HepG2 (cell line): ENCODE results near the gene COL2A1. TPM values are rescaled to one million over a fixed set of nuclear protein-coding genes. Genes with fewer than 3 reads are reported as not detected.

ENCODE experiments used
- ATAC-seq: fragments of 200-7000 bp; cut with Tn5 transposase; 3 replicates; pipeline ENCODE4 v1.9.1; 2020; ENCODE audit warnings: mild to moderate bottlenecking, moderate library complexity
- BruUV-seq: library from RNA; stranded (reverse); fragments of 400-500 nt; replicated peaks from 2 replicates; lab custom pipeline; 2021; lab: Mats Ljungman, UMichigan
- CTCF ChIA-PET: fragments of 300-600 bp; formaldehyde crosslinking; extraction: SDS; loops from one replicate; lab custom pipeline; 2021; ENCODE audit warnings: low total read pairs, inconsistent platforms, low intra/inter-chr PET ratio; lab: Yijun Ruan, JAX
- POLR2A ChIA-PET: fragments of 350-600 bp; sonication (Branson Sonifier 250); formaldehyde crosslinking; loops from one replicate; lab custom pipeline; 2020; ENCODE audit warnings: antibody characterized with exemption, inconsistent platforms; lab: Yijun Ruan, JAX
- DNase-seq: peaks from one replicate; pipeline ENCODE4 v3.0.0-alpha.2; 2015; ENCODE audit warnings: low spot score
- FAIRE-seq: peaks from 3 replicates; lab custom pipeline; 2011; peaks lifted over from hg19 to GRCh38; lab: Jason Lieb, UNC
- H2AFZ ChIP-seq: one replicate; pipeline ENCODE4 v1.6.1; 2011; ENCODE audit warnings: low read length, inconsistent platforms
- H3K27ac ChIP-seq: fragments of 300-600 bp; 3 replicates; pipeline ENCODE4 v1.8.0; 2011; ENCODE audit warnings: mixed run types, mild to moderate bottlenecking, mixed read lengths, low read length, inconsistent platforms; ENCODE audit not compliant: insufficient read depth; ENCODE audit errors: extremely low read length
- H3K27me3 ChIP-seq, 2 experiments: fragments of 200-600 bp in 1 of 2; 2 replicates in 1 of 2; 3 replicates in 1 of 2; pipeline versions ENCODE4 v1.6.0 to v1.8.0; 2011; ENCODE audit warnings: low read length in 2 of 2, mild to moderate bottlenecking in 2 of 2, moderate library complexity in 2 of 2, inconsistent platforms in 1 of 2; ENCODE audit not compliant: insufficient read depth in 2 of 2, control insufficient read depth in 1 of 2
- H3K36me3 ChIP-seq, 2 experiments: fragments of 200-600 bp in 1 of 2; replicated peaks in 1 of 2; 2 replicates in 1 of 2; 3 replicates in 1 of 2; pipeline versions ENCODE4 v1.5.1 to v1.8.0; 2011; ENCODE audit warnings: low read length in 2 of 2, inconsistent platforms in 1 of 2; ENCODE audit not compliant: insufficient read depth in 2 of 2, control insufficient read depth in 1 of 2
- H3K4me1 ChIP-seq: 2 replicates; pipeline ENCODE4 v1.5.1; 2012; ENCODE audit warnings: low read length, inconsistent platforms; ENCODE audit not compliant: insufficient read depth
- H3K4me2 ChIP-seq: 2 replicates; pipeline ENCODE4 v1.6.0; 2011; ENCODE audit warnings: low read depth, low read length, inconsistent platforms
- H3K4me3 ChIP-seq, 3 experiments: fragments of 200-600 bp in 1 of 3; sonication (generic), shearing (Covaris generic) in 1 of 3; replicated peaks in 1 of 3; 2 replicates each; pipeline ENCODE4 v1.5.1; 2011 to 2016; ENCODE audit warnings: low read length in 3 of 3, inconsistent platforms in 2 of 3, low read depth in 2 of 3, mild to moderate bottlenecking in 2 of 3, control low read depth in 1 of 3, mixed read lengths in 1 of 3; ENCODE audit not compliant: insufficient read depth in 1 of 3
- H3K79me2 ChIP-seq: one replicate; pipeline ENCODE4 v1.6.1; 2011; ENCODE audit warnings: low read length, inconsistent platforms; ENCODE audit not compliant: insufficient read depth
- H3K9ac ChIP-seq: 2 replicates; pipeline ENCODE4 v1.6.0; 2011; ENCODE audit warnings: mild to moderate bottlenecking, low read depth, low read length, inconsistent platforms; ENCODE audit not compliant: insufficient read depth
- H3K9me3 ChIP-seq: 2 replicates; pipeline ENCODE4 v1.5.1; 2012; ENCODE audit warnings: mild to moderate bottlenecking, low read length
- H4K20me1 ChIP-seq: 2 replicates; pipeline ENCODE4 v1.6.0; 2011; ENCODE audit warnings: inconsistent platforms, mild to moderate bottlenecking, low read length, moderate library complexity; ENCODE audit not compliant: insufficient read depth
- AGO2 ChIP-seq: fragments of 200-400 bp; formaldehyde crosslinking; optimal IDR thresholded peaks from 2 replicates; pipeline ENCODE3; 2017; ENCODE audit warnings: mild to moderate bottlenecking, low read depth, low read length, moderate library complexity
- FLYWCH1 ChIP-seq: sonication (generic); formaldehyde crosslinking; IDR thresholded peaks from 2 replicates; pipeline ENCODE4 v1.8.1; 2023; ENCODE audit warnings: mild to moderate bottlenecking, missing genetic modification reagents
- KLF13 ChIP-seq: sonication (generic); formaldehyde crosslinking; IDR thresholded peaks from 2 replicates; pipeline ENCODE4 v1.4.0; 2020; ENCODE audit warnings: mild to moderate bottlenecking, missing genetic modification reagents
- ZFP82 ChIP-seq: sonication (generic); formaldehyde crosslinking; IDR thresholded peaks from 2 replicates; pipeline ENCODE4 v1.5.1; 2020; ENCODE audit warnings: mild to moderate bottlenecking, missing genetic modification reagents, borderline replicate concordance
- ZNF570 ChIP-seq: sonication (generic); formaldehyde crosslinking; IDR thresholded peaks from 2 replicates; pipeline ENCODE4 v1.4.0; 2020; ENCODE audit warnings: mild to moderate bottlenecking, missing genetic modification reagents, borderline replicate concordance
- ZNF619 ChIP-seq: sonication (generic); formaldehyde crosslinking; IDR thresholded peaks from 2 replicates; pipeline ENCODE4 v1.4.0; 2020; ENCODE audit warnings: mild to moderate bottlenecking, missing genetic modification reagents
- ZNF749 ChIP-seq: sonication (generic); formaldehyde crosslinking; IDR thresholded peaks from 2 replicates; pipeline ENCODE4 v1.8.0; 2022; ENCODE audit warnings: mild to moderate bottlenecking, missing genetic modification reagents, moderate library complexity, borderline replicate concordance
- WGBS: methylation state at CpG from one replicate; pipeline ENCODE4 v1.1.6; 2017; ENCODE audit warnings: low lambda C conversion rate; 5-methylcytosine and 5-hydroxymethylcytosine counted together
- in situ Hi-C: cut with HindIII; loops from 2 replicates; pipeline ENCODE4 v1.10.0; 2017; ENCODE audit warnings: low pct_unique_long_range_greater_than_20kb; ENCODE audit not compliant: extremely low pct_ligation_motif_present
- intact Hi-C: fragments of 100-400 bp; cut with micrococcal nuclease; formaldehyde crosslinking; loops from one replicate; pipeline ENCODE4 v1.10.0; 2022; ENCODE audit not compliant: unreplicated experiment
- polyA plus RNA-seq, 8 experiments: library from polyadenylated mRNA; depleted of rRNA in 3 of 8; stranded (reverse) in 7 of 8; unstranded in 1 of 8; fragments of >200 nt; fragmentation: Illumina TruSeq in 4 of 8; extraction: Trizol in 4 of 8; gene quantifications; 2 replicates each; pipeline versions ENCODE4 v1.2.1 to v1.2.3, GENCODE V29; 2011 to 2016; ENCODE audit warnings: low read depth in 4 of 8, missing spikeins in 1 of 8, mixed read lengths in 1 of 8; ENCODE audit not compliant: insufficient read depth in 1 of 8
- total RNA-seq, 5 experiments: library from RNA; depleted of rRNA; stranded (reverse); fragments of >200 nt; fragmentation: Illumina TruSeq; extraction: Trizol; gene quantifications; 2 replicates each; pipeline ENCODE4 v1.2.3, GENCODE V29; 2016; ENCODE audit warnings: low read depth in 1 of 5

The COL2A1 gene
- total and polyA plus RNA-seq, 2 of the 13 experiments (the other 11 are each of a cell fraction or from before 2014, with no cell fraction given): 7.4 to 38.3 TPM

GRCh38 chr12:47977772-47978597 lies 26.3 kb downstream of the COL2A1 start:
- TF ChIP-seq FLYWCH1 (CRISPR knock-in tag): no peak
- no peak for TF ChIP-seq KLF13 (CRISPR knock-in tag)
- TF ChIP-seq AGO2: peak; percentile 35
- TF ChIP-seq ZFP82 (CRISPR knock-in tag): no peak
- TF ChIP-seq ZNF619 (CRISPR knock-in tag): no peak
- TF ChIP-seq ZNF570 (CRISPR knock-in tag): no peak
- TF ChIP-seq, all 625 proteins: peak for 1
- ATAC-seq (no peak), FAIRE-seq (no peak), DNase-seq (no peak)
- Histone ChIP-seq H4K20me1 (no peaks in the 10 kb centered on the region), H2AFZ (no peak overlapping the region), H3K9ac (no peak overlapping the region), H3K9me3 (no peaks in the 10 kb centered on the region), H3K4me2 (no peak overlapping the region), H3K27ac (no peak overlapping the region), H3K79me2 (no peaks in the 10 kb centered on the region), H3K4me3 (no peak overlapping the region), H3K27me3 (0 out of 5 replicates have a peak, but pooled peaks cover 0 to 4% of the 10 kb centered on the region in 2 experiments), H3K4me1 (peaks cover 15% of the 10 kb centered on the region), H3K36me3 (no peaks in the 10 kb centered on the region)
- ChIA-PET POLR2A (no interaction called here), CTCF (no interaction called here)
- WGBS: 61% methylated on average over 8 of the region's 18 CpGs
- in situ Hi-C loops (no loop called here), intact Hi-C loops (no loop called here)
- BruUV-seq: no TSS peak

GRCh38 chr12:47977046-47977771 lies 27.1 kb downstream of the COL2A1 start:
- no peak for ATAC-seq
- no TSS peak for BruUV-seq

More at GRCh38 chr12:47977046-47977771, 27.1 kb downstream of the COL2A1 start:
- POLR2A ChIA-PET: no interaction called here
- Histone ChIP-seq H4K20me1 (no peaks in the 10 kb centered on the region), H2AFZ (no peak overlapping the region), H3K4me2 (no peak overlapping the region), H3K4me3 (no peak overlapping the region), H3K79me2 (no peaks in the 10 kb centered on the region), H3K4me1 (peaks cover 23% of the 10 kb centered on the region), H3K36me3 (no peaks in the 10 kb centered on the region), H3K27ac (no peak overlapping the region), H3K27me3 (0 out of 5 replicates have a peak, but pooled peaks cover 0 to 4% of the 10 kb centered on the region in 2 experiments), H3K9ac (no peak overlapping the region), H3K9me3 (no peaks in the 10 kb centered on the region)
- DNase-seq (no peak), FAIRE-seq (no peak)
- CTCF ChIA-PET: no interaction called here
- no peak for TF ChIP-seq ZNF749 (CRISPR knock-in tag)
- peak; percentile 21 for TF ChIP-seq AGO2
- WGBS: 60% methylated on average over 1 of the region's 12 CpGs
- in situ Hi-C loops: no loop called here
- intact Hi-C loops: no loop called here
